ENCODE results near the gene ZSCAN2.

Gene ZSCAN2

DNA sequence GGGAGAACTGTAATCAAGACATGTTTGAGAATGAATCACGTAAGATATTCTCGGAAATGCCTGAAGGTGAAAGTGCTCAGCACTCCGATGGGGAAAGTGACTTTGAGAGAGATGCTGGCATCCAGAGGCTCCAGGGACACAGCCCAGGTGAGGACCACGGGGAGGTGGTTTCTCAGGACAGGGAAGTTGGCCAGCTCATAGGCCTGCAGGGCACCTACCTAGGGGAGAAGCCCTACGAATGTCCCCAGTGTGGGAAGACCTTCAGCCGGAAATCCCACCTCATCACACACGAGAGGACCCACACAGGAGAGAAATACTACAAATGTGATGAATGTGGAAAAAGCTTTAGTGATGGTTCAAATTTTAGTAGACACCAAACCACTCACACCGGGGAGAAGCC, 19.8 kb downstream of the ZSCAN2 start:
- TF ChIP-seq SIN3A (IDR thresholded peaks at IDR 0.05; ENCODE audit: borderline replicate concordance, insufficient read depth, low read length) = no peak
- no peak for TF ChIP-seq POLR2AphosphoS5 (IDR thresholded peaks at IDR 0.05; ENCODE audit: low read depth, low read length)
- TF ChIP-seq, protein P1, sequence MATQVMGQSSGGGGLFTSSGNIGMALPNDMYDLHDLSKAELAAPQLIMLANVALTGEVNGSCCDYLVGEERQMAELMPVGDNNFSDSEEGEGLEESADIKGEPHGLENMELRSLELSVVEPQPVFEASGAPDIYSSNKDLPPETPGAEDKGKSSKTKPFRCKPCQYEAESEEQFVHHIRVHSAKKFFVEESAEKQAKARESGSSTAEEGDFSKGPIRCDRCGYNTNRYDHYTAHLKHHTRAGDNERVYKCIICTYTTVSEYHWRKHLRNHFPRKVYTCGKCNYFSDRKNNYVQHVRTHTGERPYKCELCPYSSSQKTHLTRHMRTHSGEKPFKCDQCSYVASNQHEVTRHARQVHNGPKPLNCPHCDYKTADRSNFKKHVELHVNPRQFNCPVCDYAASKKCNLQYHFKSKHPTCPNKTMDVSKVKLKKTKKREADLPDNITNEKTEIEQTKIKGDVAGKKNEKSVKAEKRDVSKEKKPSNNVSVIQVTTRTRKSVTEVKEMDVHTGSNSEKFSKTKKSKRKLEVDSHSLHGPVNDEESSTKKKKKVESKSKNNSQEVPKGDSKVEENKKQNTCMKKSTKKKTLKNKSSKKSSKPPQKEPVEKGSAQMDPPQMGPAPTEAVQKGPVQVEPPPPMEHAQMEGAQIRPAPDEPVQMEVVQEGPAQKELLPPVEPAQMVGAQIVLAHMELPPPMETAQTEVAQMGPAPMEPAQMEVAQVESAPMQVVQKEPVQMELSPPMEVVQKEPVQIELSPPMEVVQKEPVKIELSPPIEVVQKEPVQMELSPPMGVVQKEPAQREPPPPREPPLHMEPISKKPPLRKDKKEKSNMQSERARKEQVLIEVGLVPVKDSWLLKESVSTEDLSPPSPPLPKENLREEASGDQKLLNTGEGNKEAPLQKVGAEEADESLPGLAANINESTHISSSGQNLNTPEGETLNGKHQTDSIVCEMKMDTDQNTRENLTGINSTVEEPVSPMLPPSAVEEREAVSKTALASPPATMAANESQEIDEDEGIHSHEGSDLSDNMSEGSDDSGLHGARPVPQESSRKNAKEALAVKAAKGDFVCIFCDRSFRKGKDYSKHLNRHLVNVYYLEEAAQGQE (IDR thresholded peaks at IDR 0.05; ENCODE audit: insufficient read depth in 1 of 2, low read depth in 2 of 2, low read length in 2 of 2) = no peak
- TF ChIP-seq FOXP2 (optimal IDR thresholded peaks at IDR 0.05; ENCODE audit: borderline replicate concordance, extremely low read depth, extremely low read length, insufficient read depth) = no peak
- TF ChIP-seq TAF1 (IDR thresholded peaks at IDR 0.05; ENCODE audit: borderline replicate concordance, insufficient read depth, low read length) = no peak

DNA sequence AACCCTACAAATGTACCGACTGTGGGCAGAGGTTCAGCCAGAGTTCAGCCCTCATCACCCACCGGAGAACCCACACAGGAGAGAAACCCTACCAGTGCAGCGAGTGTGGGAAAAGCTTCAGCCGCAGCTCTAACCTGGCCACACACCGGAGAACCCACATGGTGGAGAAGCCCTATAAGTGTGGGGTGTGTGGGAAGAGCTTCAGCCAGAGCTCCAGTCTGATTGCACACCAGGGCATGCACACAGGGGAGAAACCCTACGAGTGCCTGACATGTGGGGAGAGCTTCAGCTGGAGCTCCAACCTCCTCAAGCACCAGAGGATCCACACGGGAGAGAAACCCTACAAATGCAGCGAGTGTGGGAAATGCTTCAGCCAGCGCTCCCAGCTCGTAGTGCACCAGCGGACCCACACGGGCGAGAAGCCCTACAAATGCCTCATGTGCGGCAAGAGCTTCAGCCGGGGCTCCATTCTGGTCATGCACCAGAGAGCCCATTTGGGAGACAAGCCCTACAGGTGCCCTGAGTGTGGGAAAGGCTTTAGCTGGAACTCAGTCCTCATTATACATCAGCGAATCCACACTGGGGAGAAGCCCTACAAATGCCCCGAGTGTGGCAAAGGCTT, 20.7 kb downstream of the ZSCAN2 start:
- TF ChIP-seq, protein P1 (IDR thresholded peaks at IDR 0.05; ENCODE audit: insufficient read depth in 1 of 2, low read depth in 2 of 2, low read length in 2 of 2) = no peak
- TF ChIP-seq SIN3A (IDR thresholded peaks at IDR 0.05; ENCODE audit: borderline replicate concordance, insufficient read depth, low read length) = no peak
- TF ChIP-seq FOXP2 (optimal IDR thresholded peaks at IDR 0.05; ENCODE audit: borderline replicate concordance, extremely low read depth, extremely low read length, insufficient read depth) = no peak
- no peak for TF ChIP-seq POLR2AphosphoS5 (IDR thresholded peaks at IDR 0.05; ENCODE audit: low read depth, low read length)
- no peak for TF ChIP-seq TAF1 (IDR thresholded peaks at IDR 0.05; ENCODE audit: borderline replicate concordance, insufficient read depth, low read length)

DNA sequence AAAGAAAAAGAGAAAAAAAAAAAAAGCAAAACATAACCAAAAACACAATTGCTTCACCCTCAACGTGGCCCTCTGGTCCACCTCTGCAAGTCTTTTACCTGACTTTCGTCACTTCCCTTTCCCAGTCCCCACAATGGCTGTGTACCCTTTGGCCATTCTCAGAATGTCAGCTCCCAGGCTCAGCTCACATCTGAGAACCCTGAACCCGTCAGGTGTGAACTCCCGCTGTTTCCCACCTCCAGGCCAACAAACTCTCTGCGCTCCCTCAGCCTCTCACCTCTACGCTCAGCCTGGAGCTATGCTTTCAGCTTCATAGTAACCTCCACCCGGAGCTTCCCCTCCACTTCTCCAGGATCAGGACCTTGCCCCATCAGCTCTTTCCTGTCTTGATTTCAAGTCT, 23.6 kb downstream of the ZSCAN2 start:
- TF ChIP-seq SIN3A (IDR thresholded peaks at IDR 0.05; ENCODE audit: borderline replicate concordance, insufficient read depth, low read length) (no peak), TAF1 (IDR thresholded peaks at IDR 0.05; ENCODE audit: borderline replicate concordance, insufficient read depth, low read length) (no peak), FOXP2 (optimal IDR thresholded peaks at IDR 0.05; ENCODE audit: borderline replicate concordance, extremely low read depth, extremely low read length, insufficient read depth) (no peak), POLR2AphosphoS5 (IDR thresholded peaks at IDR 0.05; ENCODE audit: low read depth, low read length) (no peak)
- TF ChIP-seq, protein P1 (IDR thresholded peaks at IDR 0.05; ENCODE audit: insufficient read depth in 1 of 2, low read depth in 2 of 2, low read length in 2 of 2) = no peak

DNA sequence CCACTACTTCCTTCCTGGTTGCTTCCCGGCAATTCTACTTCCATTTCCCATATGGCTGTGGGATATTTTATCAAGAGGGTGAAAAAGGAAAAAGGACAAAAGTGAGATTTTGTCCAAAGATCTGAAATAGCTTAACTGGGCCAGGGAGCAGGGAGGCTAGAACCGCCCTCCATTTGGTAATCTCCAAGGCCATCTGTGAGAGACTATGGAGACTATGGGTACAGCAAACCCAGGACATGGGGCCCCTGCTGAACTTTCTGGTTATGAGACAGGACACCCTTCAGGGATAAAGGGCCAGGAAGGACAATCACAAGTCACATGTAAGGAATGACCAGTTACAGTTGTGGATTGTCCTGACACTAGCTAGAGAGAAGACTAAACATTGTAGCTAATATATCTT, 24.3 kb downstream of the ZSCAN2 start:
- TF ChIP-seq FOXP2 (optimal IDR thresholded peaks at IDR 0.05; ENCODE audit: borderline replicate concordance, extremely low read depth, extremely low read length, insufficient read depth) = no peak
- TF ChIP-seq, protein P1 (IDR thresholded peaks at IDR 0.05; ENCODE audit: insufficient read depth in 1 of 2, low read depth in 2 of 2, low read length in 2 of 2) = no peak
- no peak for TF ChIP-seq POLR2AphosphoS5 (IDR thresholded peaks at IDR 0.05; ENCODE audit: low read depth, low read length)
- TF ChIP-seq SIN3A (IDR thresholded peaks at IDR 0.05; ENCODE audit: borderline replicate concordance, insufficient read depth, low read length) = no peak

DNA sequence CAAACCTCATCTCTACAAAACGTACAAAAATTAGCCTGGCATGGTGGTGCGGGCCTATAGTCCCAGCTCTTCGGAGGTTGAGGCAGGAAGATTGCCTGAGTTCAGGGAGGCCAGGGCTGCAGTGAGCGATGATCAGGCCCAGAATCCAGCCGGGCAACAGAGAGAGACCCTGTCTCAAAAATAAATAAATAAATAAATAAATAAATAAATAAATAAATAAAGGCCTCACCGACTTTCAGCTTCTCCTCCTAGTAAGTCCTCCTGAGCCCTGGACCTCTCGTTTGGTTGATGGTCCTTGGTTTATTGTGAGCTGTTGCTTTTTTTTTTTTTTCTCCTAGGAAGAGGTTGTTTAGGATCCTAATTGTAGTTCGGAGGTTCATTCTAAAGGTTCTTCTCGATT, 28.2 kb downstream of the ZSCAN2 start:
- no peak for TF ChIP-seq FOXP2 (optimal IDR thresholded peaks at IDR 0.05; ENCODE audit: borderline replicate concordance, extremely low read depth, extremely low read length, insufficient read depth)

All from PFSK-1 (cell line).